Ovary (tissue), 3 donors: Measurements from ENCODE around the gene PRELID3B.

Experiments
- CTCF ChIP-seq, 3 donors: fragments of 450-650 bp in 2 of 3; fragments of 200-600 bp in 1 of 3; IDR thresholded peaks; one replicate each; pipeline versions ENCODE4 v1.5.1 to v1.8.0; 2016 to 2022; ENCODE audit warnings: antibody characterized with exemption in 3 of 3, mild to moderate bottlenecking in 1 of 3
- EP300 ChIP-seq: sonication (generic); formaldehyde crosslinking; IDR thresholded peaks from one replicate; pipeline ENCODE4 v1.6.1; 2017; ENCODE audit warnings: antibody characterized with exemption
- donor health status: DM: no; HTN: no; CAD: no.

GRCh38 chr20:59044295-59044694, 1.7 kb upstream of the PRELID3B start:
- TF ChIP-seq CTCF (IDR thresholded peaks at IDR 0.05), result no peak
- no peak for TF ChIP-seq EP300
